Liver (tissue), 9 donors: ENCODE results near the gene TLR7. TPM values are rescaled to one million over a fixed set of nuclear protein-coding genes. Genes with fewer than 3 reads are reported as not detected.

Experiments used
- DNase-seq: peaks from one replicate; pipeline ENCODE4 v3.0.0-alpha.2; 2017; ENCODE audit warnings: low spot score
- H3K27ac ChIP-seq, 2 donors: one replicate each; pipeline ENCODE4 v1.7.0; 2013; ENCODE audit warnings: inconsistent platforms in 2 of 2, low read length in 2 of 2, control low read depth in 1 of 2, low read depth in 1 of 2, mild to moderate bottlenecking in 1 of 2
- H3K27me3 ChIP-seq, 4 donors: one replicate each; pipeline versions ENCODE4 v1.6.1 to v1.7.0; 2013; ENCODE audit warnings: low read length in 3 of 4, inconsistent platforms in 1 of 4, mild to moderate bottlenecking in 1 of 4, moderate library complexity in 1 of 4; ENCODE audit not compliant: control insufficient read depth in 4 of 4, insufficient read depth in 4 of 4
- H3K36me3 ChIP-seq, 4 donors: one replicate each; pipeline versions ENCODE4 v1.6.1 to v1.7.0; 2013; ENCODE audit warnings: low read length in 3 of 4, mild to moderate bottlenecking in 3 of 4, low read depth in 1 of 4, moderate library complexity in 1 of 4; ENCODE audit not compliant: control insufficient read depth in 4 of 4, insufficient read depth in 3 of 4
- H3K4me1 ChIP-seq, 4 donors: one replicate each; pipeline versions ENCODE4 v1.6.1 to v1.7.0; 2013; ENCODE audit warnings: low read length in 3 of 4, mild to moderate bottlenecking in 3 of 4, moderate library complexity in 1 of 4; ENCODE audit not compliant: control insufficient read depth in 4 of 4, insufficient read depth in 4 of 4
- H3K4me3 ChIP-seq, 3 donors: one replicate each; pipeline versions ENCODE4 v1.6.1 to v1.7.0; 2013; ENCODE audit warnings: low read length in 3 of 3, control low read depth in 1 of 3, low read depth in 1 of 3, mild to moderate bottlenecking in 1 of 3
- H3K9ac ChIP-seq, 2 donors: one replicate each; pipeline ENCODE4 v1.7.0; 2013; ENCODE audit warnings: low read length in 2 of 2, mild to moderate bottlenecking in 2 of 2, moderate library complexity in 2 of 2, control low read depth in 1 of 2, low read depth in 1 of 2
- H3K9me3 ChIP-seq, 4 donors: one replicate each; pipeline versions ENCODE4 v1.6.1 to v1.7.0; 2013; ENCODE audit warnings: low read length in 3 of 4; ENCODE audit not compliant: control insufficient read depth in 4 of 4
- ATF3 ChIP-seq: IDR thresholded peaks from 2 replicates; pipeline ENCODE4 v1.6.1; 2016; ENCODE audit warnings: antibody characterized with exemption
- CTCF ChIP-seq: fragments of 150-350 bp; IDR thresholded peaks from 2 replicates; pipeline ENCODE4 v1.5.1; 2017; ENCODE audit warnings: improper control_type of control experiment, low read depth, low read length; ENCODE audit not compliant: missing input control
- EGR1 ChIP-seq, 2 donors: IDR thresholded peaks; 2 replicates each; pipeline ENCODE4 v1.6.1; 2016 to 2018; ENCODE audit warnings: antibody characterized with exemption in 2 of 2, low read depth in 2 of 2
- FOXA1 ChIP-seq: IDR thresholded peaks from 2 replicates; pipeline ENCODE4 v1.6.1; 2016; ENCODE audit warnings: antibody characterized with exemption
- FOXA2 ChIP-seq: IDR thresholded peaks from 2 replicates; pipeline ENCODE4 v1.6.1; 2016; ENCODE audit warnings: antibody characterized with exemption
- HNF4A ChIP-seq, 2 donors: conservative IDR thresholded peaks; 2 replicates each; pipeline ENCODE4 v1.6.1; 2016; ENCODE audit warnings: antibody characterized with exemption in 2 of 2, mild to moderate bottlenecking in 2 of 2
- HNF4G ChIP-seq: IDR thresholded peaks from 2 replicates; pipeline ENCODE4 v1.6.1; 2016; ENCODE audit warnings: antibody characterized with exemption
- JUND ChIP-seq, 2 donors: IDR thresholded peaks; 2 replicates each; pipeline ENCODE4 v1.6.1; 2016; ENCODE audit warnings: antibody characterized with exemption in 2 of 2
- MAX ChIP-seq: IDR thresholded peaks from 2 replicates; pipeline ENCODE4 v1.6.1; 2016; ENCODE audit warnings: antibody characterized with exemption
- NR2F2 ChIP-seq: IDR thresholded peaks from 2 replicates; pipeline ENCODE4 v1.6.1; 2016; ENCODE audit warnings: antibody characterized with exemption
- RAD21 ChIP-seq, 2 donors: IDR thresholded peaks; 2 replicates each; pipeline ENCODE4 v1.6.1; 2016; ENCODE audit warnings: antibody characterized with exemption in 2 of 2, mild to moderate bottlenecking in 2 of 2
- REST ChIP-seq: IDR thresholded peaks from 2 replicates; pipeline ENCODE4 v1.6.1; 2016; ENCODE audit warnings: antibody characterized with exemption, mild to moderate bottlenecking
- RXRA ChIP-seq, 2 donors: IDR thresholded peaks; 2 replicates each; pipeline ENCODE4 v1.6.1; 2017 to 2018; ENCODE audit warnings: antibody characterized with exemption in 2 of 2, mild to moderate bottlenecking in 1 of 2
- TAF1 ChIP-seq: conservative IDR thresholded peaks from 2 replicates; pipeline ENCODE4 v1.6.1; 2016; ENCODE audit warnings: antibody characterized with exemption, mild to moderate bottlenecking
- YY1 ChIP-seq: IDR thresholded peaks from 2 replicates; pipeline ENCODE4 v1.6.1; 2016; ENCODE audit warnings: antibody characterized with exemption, mild to moderate bottlenecking
- WGBS: extraction: QIAGEN DNeasy Blood & Tissue Kit; methylation state at CpG from one replicate; pipeline ENCODE4 v1.1.7; 2013; 5-methylcytosine and 5-hydroxymethylcytosine counted together
- polyA plus RNA-seq, 2 donors: library from polyadenylated mRNA; stranded (reverse) in 1 of 2; unstranded in 1 of 2; fragments of 200-250 nt in 1 of 2; fragments of >200 nt in 1 of 2; fragmentation: Nextera tagmentation in 1 of 2; extraction: Ambion mirVana in 1 of 2; gene quantifications; one replicate each; pipeline versions ENCODE4 v1.2.1 to v1.2.3, GENCODE V29; 2013 to 2015
- total RNA-seq, 2 donors: library from RNA; depleted of rRNA; stranded (reverse); fragments of >200 nt; gene quantifications; one replicate each; pipeline ENCODE4 v1.2.3, GENCODE V29; 2014
- TF ChIP-seq, protein P1 (sequence below): IDR thresholded peaks from 2 replicates; pipeline ENCODE4 v1.6.1; 2016; ENCODE audit warnings: antibody characterized with exemption
- donor health status: healthy.
- donor health status: healthy.
- donor health status: healthy.
- donor health status: healthy.
- donor health status: healthy.

Gene TLR7
- total and polyA plus RNA-seq, 4 donors, result 0.10 to 0.65 (median 0.14) TPM

DNA sequence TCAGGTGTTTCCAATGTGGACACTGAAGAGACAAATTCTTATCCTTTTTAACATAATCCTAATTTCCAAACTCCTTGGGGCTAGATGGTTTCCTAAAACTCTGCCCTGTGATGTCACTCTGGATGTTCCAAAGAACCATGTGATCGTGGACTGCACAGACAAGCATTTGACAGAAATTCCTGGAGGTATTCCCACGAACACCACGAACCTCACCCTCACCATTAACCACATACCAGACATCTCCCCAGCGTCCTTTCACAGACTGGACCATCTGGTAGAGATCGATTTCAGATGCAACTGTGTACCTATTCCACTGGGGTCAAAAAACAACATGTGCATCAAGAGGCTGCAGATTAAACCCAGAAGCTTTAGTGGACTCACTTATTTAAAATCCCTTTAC, 18.6 kb downstream of the TLR7 start:
- H3K36me3 ChIP-seq, result no peaks in the 10 kb centered on the region
- H3K27ac ChIP-seq, result no peak overlapping the region
- H3K27me3 ChIP-seq, result peaks cover 0 to 3% (median 1%) of the 10 kb centered on the region in 4 donors
- no peaks in the 10 kb centered on the region for H3K9me3 ChIP-seq
- 84% methylated on average over 5 of the region's 5 CpGs for WGBS
- no peak overlapping the region for H3K4me3 ChIP-seq
- DNase-seq, result no peak
- no peak overlapping the region for H3K9ac ChIP-seq
- H3K4me1 ChIP-seq, result no peaks in the 10 kb centered on the region
- TF ChIP-seq YY1 (no peak), RXRA (IDR thresholded peaks at IDR 0.05) (no peak), HNF4G (no peak), EGR1 (IDR thresholded peaks at IDR 0.05; ENCODE audit: low read depth in 2 of 2) (no peak), MAX (no peak), NR2F2 (no peak), RAD21 (IDR thresholded peaks at IDR 0.05) (no peak), FOXA2 (no peak), ATF3 (no peak), REST (no peak), JUND (IDR thresholded peaks at IDR 0.05) (no peak), TAF1 (no peak), CTCF (no peak), FOXA1 (no peak)
- TF ChIP-seq, protein P1, sequence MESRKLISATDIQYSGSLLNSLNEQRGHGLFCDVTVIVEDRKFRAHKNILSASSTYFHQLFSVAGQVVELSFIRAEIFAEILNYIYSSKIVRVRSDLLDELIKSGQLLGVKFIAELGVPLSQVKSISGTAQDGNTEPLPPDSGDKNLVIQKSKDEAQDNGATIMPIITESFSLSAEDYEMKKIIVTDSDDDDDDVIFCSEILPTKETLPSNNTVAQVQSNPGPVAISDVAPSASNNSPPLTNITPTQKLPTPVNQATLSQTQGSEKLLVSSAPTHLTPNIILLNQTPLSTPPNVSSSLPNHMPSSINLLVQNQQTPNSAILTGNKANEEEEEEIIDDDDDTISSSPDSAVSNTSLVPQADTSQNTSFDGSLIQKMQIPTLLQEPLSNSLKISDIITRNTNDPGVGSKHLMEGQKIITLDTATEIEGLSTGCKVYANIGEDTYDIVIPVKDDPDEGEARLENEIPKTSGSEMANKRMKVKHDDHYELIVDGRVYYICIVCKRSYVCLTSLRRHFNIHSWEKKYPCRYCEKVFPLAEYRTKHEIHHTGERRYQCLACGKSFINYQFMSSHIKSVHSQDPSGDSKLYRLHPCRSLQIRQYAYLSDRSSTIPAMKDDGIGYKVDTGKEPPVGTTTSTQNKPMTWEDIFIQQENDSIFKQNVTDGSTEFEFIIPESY, result no peak

DNA sequence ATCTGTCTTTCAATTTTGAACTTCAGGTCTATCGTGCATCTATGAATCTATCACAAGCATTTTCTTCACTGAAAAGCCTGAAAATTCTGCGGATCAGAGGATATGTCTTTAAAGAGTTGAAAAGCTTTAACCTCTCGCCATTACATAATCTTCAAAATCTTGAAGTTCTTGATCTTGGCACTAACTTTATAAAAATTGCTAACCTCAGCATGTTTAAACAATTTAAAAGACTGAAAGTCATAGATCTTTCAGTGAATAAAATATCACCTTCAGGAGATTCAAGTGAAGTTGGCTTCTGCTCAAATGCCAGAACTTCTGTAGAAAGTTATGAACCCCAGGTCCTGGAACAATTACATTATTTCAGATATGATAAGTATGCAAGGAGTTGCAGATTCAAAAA, 19.7 kb downstream of the TLR7 start:
- DNase-seq, result no peak
- no peak overlapping the region for H3K9ac ChIP-seq
- H3K27me3 ChIP-seq, result peaks cover 0 to 3% (median 1%) of the 10 kb centered on the region in 4 donors
- no peaks in the 10 kb centered on the region for H3K4me1 ChIP-seq
- no peaks in the 10 kb centered on the region for H3K9me3 ChIP-seq
- TF ChIP-seq CTCF, result no peak
- TF ChIP-seq HNF4A (conservative IDR thresholded peaks at IDR 0.05), result no peak
- TF ChIP-seq FOXA1, result no peak
- no peak for TF ChIP-seq YY1
- no peaks in the 10 kb centered on the region for H3K36me3 ChIP-seq
- no peak overlapping the region for H3K4me3 ChIP-seq
- 93% methylated on average over 3 of the region's 3 CpGs for WGBS
- no peak overlapping the region for H3K27ac ChIP-seq
